Measurements from ENCODE around the gene SLC45A1. TPM values are rescaled to one million over a fixed set of nuclear protein-coding genes. Genes with fewer than 3 reads are reported as not detected.

The SLC45A1 gene
- total RNA-seq, 1 donor = 2.0 TPM

GRCh38 chr1:8384088-8384487 is 66.2 kb downstream of the SLC45A1 start:
- no peak for TF ChIP-seq CTCF (IDR thresholded peaks at IDR 0.05; ENCODE audit: insufficient read depth, low read length)
- H3K4me3 ChIP-seq (ENCODE audit: low read depth, low read length) = no peak overlapping the region
- no peak for DNase-seq (ENCODE audit: low read depth)

- DNase-seq (ENCODE audit: low read depth) = no peak
These were observed 66.7 kb downstream of the SLC45A1 start for GRCh38 chr1:8384577-8384976.

GRCh38 chr1:8386247-8386646 is 68.3 kb downstream of the SLC45A1 start:
- no peak for TF ChIP-seq CTCF (IDR thresholded peaks at IDR 0.05; ENCODE audit: insufficient read depth, low read length)
- DNase-seq (ENCODE audit: low read depth) = no peak
- H3K4me3 ChIP-seq (ENCODE audit: low read depth, low read length) = no peak overlapping the region

More at GRCh38 chr1:8384577-8384976, 66.7 kb downstream of the SLC45A1 start:
- no peak for TF ChIP-seq CTCF (IDR thresholded peaks at IDR 0.05; ENCODE audit: insufficient read depth, low read length)
- no peak overlapping the region for H3K4me3 ChIP-seq (ENCODE audit: low read depth, low read length)

- H3K4me3 ChIP-seq (ENCODE audit: low read depth, low read length) = no peak overlapping the region
- DNase-seq (ENCODE audit: low read depth) = no peak
- TF ChIP-seq CTCF (IDR thresholded peaks at IDR 0.05; ENCODE audit: insufficient read depth, low read length) = no peak
These were observed 71.0 kb downstream of the SLC45A1 start for GRCh38 chr1:8388732-8389562.

GRCh38 chr1:8389958-8390535 is 72.1 kb downstream of the SLC45A1 start:
- no peak overlapping the region for H3K4me3 ChIP-seq (ENCODE audit: low read depth, low read length)
- DNase-seq (ENCODE audit: low read depth) = no peak
- TF ChIP-seq CTCF (IDR thresholded peaks at IDR 0.05; ENCODE audit: insufficient read depth, low read length) = no peak

- DNase-seq (ENCODE audit: low read depth) = no peak
- no peak overlapping the region for H3K4me3 ChIP-seq (ENCODE audit: low read depth, low read length)
- no peak for TF ChIP-seq CTCF (IDR thresholded peaks at IDR 0.05; ENCODE audit: insufficient read depth, low read length)
These were observed 72.8 kb downstream of the SLC45A1 start for GRCh38 chr1:8390707-8391106.

All from fibroblast of the aortic adventitia (primary cell).